Pons (tissue), 1 donor: ENCODE results near the gene TOB2.
"Not testable (repeated sequence)": the region's sequence is repeated elsewhere in the genome, so short reads cannot be mapped to it uniquely, and the experiment has no call there.

Experiments used
- DNase-seq: peaks from one replicate; pipeline ENCODE4 v3.0.0-alpha.2; 2016; ENCODE audit warnings: low spot score

Gene TOB2

DNA sequence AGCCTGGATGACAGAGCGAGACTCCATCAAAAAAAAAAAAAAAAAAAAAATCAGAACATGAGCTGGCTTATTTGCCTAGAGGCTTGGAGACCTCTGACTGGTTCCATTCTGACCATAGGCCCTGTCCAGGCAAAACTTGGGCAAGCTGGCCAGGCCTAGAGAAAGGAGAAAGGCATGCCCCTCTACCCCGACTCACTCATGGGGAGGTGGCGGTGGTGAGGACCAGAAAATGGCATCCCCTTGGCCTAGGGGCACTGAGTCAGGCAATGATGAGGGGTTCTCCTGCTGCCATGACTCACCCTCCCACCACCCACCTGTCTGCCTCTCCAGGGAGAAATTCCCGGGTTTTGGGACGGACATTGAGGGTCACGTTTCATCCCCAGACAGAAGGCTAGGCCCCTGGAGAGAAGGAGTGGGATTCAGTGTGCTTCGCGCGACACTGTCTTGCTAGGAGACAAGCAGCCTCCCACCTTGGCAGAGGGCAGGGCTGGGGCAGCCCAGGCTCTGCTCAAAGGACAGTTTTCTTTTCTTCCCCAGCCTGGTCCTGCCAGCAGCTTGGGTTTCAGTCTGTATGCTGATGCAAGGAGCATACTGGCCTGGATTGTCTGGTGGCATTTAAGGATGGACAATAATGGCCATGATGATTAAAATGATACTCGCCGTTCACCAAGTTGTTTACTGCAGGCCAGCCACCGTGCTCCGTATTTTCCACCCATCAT lies 17.2 kb downstream of the TOB2 start:
- peak; percentile 52 for DNase-seq

DNA sequence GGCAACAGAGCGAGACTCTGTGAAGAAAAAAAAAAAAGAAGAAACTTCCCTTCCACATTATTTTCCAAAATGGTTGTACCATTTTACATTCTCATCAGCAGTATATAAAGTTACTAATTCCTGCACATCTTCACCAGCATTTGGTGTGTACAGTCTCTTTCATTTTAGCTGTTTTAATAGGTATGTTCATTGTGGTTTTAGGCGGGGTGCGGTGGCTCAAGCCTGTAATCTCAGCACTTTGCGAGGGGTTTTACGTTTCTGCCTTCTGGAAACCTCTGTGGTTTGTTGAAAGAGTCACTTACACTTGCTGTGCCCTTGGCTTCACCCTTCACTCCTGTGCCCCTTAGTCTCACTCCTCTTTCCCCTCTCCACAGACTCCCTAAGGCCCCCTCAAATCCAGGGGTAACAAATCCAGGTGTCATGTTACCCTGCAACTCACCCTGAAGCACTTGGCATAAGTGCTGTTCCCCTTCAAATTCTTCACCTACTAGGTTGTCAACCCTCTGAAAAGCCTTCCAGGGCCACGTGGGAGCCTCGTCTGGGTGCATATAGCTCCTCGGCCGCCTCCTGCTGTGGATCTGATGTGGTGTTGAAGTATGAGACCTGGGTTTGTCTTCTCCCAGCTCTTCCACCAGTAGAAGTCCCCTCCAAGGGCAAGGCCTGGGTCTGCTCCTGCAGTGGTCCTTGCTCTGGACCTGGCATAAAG lies 20.8 kb downstream of the TOB2 start:
- DNase-seq: no peak

DNA sequence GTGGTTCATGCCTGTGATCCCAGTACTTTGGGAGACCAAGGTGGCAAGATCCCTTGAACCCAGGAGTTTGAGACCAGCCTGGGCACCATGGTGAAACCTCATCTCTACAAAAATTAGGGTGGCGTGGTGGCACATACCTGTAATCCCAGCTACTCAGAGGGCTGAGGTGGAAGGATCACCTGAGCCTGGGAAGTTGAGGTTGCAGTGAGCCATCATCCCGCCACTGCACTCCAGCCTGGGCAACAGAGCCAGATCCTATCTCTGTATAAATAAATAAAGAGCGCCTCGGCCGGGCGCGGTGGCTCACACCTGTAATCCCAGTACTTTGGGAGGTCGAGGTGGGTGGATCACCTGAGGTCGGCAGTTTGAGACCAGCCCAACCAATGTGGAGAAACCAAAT lies 27.9 kb downstream of the TOB2 start:
- DNase-seq: no peak

DNA sequence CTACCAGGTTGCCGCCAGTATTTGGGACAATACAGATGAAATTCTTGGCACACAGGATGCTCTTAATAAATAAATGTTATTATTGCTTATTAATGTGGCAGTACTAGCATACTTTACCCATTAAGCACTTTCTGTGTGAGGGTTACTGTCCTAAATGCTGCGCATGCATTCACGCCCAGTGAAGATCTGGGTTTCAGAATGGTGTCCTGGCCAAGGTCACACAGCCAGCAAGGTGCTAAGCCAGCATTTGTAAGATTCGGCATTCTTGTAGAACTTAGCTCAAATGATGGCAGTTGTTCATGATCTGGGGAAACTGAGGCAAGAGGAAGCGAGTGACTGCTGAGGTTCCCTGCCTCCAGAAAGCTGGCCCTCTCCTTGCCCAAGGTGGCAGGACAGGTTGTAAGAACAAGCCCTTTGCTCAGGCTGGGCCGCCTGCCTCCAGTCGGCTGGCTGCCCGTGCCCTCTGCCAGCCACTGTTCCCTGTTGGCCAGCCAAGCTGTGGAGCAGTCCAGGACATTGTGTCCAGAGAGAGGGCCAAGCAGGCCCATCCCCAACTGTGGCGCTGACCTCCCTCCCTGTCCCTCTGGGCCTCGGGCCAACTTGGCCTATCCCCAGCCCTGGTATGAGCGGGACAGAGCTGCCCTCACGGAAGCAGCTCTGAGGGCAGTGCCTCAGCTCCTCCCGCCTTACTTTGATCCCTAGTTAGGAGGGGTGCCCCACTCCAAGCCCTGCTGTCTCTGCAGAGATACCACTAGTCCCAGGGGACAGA lies 28.8 kb downstream of the TOB2 start:
- peak; percentile 99 for DNase-seq

DNA sequence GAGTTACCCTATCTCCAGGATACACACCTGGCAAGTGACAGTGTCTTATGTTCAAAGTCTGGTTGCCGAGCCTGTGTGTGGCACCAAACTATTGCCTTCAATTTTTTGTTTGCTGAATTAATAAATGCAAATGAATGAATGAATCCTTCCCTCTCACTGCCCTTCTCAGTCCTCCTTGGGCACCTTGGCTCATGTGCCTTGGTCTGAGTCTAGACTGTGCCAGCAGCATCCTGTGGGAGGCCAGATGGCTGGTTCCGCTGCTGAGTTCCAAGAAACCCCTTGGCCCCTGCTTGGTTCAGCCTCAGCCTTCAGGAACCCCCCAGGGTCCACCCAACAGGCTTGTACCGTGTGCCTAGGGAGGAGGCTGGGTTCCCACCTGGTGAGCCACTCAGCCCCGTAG lies 31.0 kb downstream of the TOB2 start:
- no peak for DNase-seq

DNA sequence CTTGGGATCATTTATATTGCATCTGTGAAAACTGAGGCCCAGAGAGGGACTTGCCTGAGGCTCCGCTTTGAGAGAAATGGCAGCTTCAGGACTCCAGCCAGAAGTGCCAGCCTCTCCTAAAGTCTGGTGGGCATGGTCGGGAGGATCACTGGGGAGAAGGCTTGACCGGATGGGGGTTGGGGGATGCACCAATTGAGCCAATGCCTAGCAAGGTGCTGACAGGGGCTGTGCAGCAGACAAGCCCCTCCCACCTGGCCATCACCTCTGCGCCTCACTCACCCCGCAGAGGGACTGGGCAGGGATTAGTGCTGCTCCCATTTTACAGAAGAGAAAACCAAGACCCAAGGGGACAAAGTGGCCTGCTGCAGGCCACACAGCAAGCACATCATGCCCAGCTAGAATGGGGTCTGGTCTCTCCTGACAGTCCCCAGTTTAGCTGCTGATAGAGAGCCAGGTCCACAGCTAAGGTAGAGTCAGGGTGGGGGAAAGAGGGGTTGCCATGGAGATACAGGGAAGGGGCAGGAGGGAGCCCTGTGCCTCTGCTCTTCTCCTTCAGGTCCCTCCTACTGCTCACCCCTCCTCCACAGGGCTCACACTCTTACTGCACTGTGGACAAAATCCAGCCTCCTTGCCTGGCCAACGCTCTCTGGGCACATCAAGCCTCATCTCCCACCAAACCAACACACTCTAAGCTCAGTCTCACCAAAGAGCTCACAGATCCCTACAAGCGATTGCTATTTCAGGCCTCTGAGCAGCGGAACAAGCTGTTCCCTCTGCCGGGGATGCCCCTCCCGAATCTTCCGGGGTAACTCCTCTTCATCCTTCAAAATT lies 35.4 kb downstream of the TOB2 start:
- DNase-seq: no peak

DNA sequence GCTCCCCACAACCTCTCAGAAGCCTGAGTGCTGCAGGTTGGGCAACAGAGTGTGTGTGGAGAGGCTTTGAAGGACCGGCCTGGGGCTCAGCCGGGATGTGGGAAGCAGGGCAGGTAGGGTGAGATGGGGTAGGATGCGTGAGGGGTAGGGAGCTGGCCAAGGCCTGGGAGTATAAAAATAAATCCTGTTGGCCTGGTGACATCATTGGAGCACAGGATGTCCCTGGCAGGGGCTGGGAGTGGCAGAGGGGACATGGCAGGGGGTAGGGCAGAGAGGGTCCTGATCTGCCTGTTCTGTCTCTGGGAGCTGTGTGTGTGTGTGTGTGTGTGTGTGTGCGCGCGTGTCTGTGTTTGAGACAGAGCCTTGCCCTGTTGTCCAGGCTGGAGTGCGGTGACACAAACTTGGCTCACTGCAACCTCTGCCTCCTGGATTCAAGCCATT lies 36.3 kb downstream of the TOB2 start:
- DNase-seq: no peak

DNA sequence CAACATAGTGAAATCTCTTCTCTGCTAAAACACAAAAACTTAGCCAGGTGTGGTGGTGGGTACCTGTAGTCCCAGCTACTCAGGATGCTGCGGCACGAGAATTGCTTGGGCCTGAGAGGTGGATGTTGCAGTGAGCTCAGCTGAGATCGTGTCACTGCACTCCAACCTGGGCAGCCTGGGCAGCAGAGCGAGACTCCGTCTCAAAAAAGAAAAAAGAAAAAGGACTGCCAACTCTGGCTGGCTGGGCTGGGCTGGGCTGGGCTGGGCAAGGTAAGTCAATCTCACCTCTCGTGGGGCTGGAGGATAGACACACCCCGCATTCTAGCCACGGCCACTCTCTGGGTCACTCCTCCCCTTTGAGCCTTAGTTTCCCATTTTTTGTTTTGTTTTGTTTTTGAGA lies 37.9 kb downstream of the TOB2 start:
- DNase-seq: no peak

DNA sequence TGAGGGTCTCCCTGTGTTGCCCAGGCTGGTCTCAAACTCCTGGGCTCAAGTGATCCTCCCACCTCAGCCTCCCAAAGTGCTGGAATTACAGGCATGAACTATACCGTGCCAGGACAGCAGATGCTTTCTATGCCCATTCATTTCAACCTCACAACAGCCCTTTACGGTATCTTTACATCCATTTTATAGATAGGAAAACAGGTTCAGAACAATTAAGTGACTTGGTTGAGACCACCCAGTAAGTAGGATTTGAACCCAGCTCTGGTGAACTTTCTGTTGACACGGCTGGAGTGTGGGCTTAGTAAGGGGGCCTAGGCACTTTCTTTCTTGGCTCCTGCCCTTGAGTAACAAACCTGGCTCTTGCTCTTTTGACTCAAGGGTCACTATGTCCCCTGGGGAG lies 39.2 kb downstream of the TOB2 start:
- no peak for DNase-seq

DNA sequence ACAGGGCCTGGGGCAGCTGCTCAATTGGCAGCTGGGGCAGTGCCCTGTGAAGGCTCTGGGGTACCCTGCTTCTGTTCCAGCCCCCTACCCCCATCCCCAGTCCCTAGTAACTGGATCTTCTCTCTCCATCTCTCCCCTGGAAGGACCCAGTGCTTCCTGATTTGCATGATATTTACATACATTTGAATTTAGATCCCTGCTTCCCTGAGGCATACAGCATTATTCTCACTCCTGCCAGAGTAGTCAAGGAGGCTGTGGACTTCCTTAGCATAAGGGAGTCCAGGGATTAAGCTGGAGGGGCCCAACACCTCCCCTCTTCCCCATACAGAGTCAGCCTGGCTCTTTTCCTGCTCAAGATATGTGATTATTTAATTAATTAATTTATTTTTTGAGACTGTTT lies 40.2 kb downstream of the TOB2 start:
- no peak for DNase-seq

DNA sequence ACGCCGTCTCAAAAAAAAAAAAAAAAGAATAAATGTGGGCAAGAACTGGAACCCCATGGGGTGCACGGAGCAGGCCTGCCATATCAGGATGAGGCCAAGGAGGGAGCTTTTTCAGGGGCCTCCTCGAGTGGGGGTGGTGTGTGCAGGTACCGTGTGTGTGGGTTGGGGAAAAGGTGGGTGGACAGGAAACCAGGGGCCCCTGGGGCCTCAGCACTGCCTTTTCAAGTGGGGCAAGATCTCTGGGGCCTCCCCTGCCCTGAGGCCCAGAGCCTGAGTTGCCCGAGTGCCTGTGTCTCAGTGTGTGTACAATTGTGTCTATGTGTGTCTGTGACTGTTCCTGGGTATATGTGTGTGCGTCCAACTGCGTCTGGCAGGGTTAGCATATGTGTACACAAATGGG lies 41.0 kb downstream of the TOB2 start:
- no peak for DNase-seq

DNA sequence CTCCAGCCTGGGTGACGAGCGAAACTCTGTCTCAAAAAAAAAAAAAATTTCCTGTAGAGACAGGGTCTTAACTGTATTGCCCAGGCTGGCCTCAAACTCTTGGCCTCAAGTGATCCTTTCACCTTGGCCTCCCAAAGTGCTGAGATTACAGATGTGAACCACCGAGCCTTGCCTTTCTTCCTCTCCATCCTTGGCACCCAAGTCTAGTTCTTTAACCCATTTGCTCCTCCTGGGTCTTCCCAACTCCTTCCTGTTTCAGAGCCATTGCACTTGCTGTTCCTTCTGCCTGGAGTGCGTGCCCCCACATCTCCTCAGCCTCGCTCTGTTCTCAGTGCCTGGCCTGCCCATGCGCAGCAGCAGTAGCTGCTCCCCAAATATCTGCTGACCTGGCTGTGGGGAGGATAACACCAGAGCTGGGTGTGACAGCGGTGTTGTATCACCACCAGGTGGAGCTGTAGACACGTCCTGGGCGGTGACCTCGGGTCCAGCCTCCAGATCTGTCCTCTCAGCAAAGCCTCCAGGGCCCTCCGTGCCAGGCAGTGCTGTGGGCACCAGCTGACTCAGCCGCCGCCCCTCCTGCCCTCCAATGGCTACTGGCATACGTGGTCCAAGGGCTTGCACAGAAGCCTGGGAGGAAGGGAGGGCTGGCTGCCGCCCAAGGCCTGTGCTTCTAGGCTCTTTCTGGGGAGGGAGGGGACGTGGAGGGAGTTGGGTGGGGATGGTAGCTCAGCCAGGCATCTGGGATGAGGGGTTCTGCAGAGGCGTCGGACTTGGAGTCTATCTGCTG lies 42.9 kb downstream of the TOB2 start:
- peak; percentile 98 for DNase-seq

DNA sequence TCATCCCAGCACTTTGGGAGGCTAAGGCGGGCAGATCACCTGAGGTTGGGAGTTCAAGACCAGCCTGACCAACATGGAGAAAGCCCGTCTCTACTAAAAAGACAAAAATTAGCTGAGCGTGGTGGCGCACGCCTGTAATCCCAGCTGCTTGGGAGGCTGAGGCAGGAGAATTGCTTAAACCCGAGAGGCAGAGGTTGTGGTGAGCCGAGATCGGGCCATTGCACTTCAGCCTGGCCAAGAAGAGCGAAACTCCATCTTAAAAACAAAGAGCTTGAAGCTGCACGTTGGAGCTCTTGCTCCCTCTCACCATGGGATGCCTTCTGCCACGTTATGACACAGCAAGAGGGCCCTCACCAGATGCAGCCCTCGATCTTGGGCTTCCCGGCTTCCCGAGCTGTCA lies 43.8 kb downstream of the TOB2 start:
- DNase-seq: not testable (repeated sequence)

DNA sequence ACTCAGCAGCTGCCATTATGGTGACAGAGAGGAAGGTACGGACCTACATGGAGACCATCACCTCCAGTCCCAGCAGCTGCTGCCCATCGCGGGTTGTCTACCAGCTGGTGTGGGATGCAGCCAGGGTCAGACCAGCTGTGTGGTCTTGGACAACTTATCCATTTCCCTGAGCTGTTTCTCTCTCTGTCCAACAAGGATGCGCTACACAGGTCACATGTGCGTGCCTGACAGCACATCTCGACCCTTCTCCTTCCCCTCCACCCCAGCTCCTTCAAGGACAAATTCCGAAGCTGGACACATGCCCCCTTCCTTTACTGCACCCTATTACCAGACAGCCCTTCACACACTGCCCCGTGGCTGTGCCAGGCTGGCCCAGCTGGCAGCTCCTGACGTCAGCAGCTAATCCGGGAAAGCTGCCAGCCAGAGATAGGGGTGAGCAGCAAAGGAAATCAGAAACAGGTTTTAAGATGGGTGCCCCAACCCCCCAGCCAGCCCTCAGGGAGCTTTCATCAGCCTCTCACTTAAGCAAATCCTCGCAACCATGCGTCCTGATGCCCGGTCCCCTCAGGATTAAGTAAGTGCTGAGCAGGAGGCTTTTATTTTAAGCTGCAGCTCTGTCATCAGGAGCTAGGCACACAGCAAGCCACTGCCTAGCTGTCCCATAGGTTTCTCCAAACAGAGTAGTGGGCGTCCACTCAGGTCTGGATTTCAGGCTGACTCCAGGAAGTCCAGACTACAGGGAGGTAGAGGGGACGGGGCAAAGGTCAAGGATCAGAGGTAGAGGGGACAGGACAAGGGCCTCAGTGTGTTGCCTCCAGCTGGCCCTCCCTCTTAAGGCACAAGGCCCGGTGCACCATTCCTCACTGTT lies 44.6 kb downstream of the TOB2 start:
- DNase-seq: peak; percentile 97

DNA sequence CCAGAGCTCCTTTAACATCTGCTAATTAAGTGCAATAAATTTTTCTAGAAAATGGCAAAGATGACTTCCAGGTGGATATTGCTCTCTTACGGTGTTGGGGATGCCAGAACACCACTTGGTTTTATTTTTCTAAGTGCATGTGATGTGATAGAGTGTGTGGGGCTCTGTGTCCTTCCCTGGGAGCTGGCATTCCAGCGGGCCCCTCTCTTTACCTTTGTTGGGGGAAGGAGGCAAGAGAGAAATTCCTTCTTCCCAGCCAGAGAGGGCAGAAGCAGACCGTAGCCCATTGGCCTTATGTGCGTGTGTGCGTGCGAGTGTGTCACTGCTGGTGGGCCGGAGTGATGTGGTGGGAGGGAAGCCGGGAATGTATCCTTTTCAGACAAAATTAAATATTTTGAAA lies 47.7 kb downstream of the TOB2 start:
- no peak for DNase-seq

DNA sequence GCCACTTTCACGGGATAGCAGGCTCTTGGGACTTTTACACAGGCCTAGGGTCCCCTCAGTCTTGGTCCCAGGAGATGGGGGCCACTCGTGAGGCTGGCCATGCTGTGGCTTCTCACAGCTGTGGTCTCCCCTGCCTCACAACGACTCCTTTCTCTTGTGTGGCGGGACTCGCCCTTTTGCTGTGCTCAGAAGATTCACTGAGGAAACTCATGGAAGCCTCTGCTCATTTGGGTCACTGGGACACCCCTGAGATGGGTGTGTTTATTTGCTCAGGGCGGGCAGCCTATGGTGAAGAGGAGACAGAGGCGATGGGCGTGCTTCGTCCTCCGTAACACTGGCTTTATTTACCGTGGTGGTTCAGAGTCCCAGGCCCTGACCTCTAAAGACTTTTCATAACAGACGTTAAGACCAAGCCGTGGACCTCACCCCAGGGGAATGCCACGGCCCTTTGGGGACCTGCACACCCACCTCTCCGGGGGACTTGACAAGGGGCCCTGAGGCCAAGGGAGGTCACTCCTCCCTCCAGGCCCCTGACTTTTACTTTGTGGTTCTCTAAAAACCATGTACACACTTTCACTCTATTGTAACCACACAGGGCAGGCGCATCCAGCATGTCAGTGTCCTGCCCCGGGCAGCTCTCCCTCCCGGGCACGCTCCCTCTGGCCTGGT lies 49.3 kb downstream of the TOB2 start:
- DNase-seq: no peak

DNA sequence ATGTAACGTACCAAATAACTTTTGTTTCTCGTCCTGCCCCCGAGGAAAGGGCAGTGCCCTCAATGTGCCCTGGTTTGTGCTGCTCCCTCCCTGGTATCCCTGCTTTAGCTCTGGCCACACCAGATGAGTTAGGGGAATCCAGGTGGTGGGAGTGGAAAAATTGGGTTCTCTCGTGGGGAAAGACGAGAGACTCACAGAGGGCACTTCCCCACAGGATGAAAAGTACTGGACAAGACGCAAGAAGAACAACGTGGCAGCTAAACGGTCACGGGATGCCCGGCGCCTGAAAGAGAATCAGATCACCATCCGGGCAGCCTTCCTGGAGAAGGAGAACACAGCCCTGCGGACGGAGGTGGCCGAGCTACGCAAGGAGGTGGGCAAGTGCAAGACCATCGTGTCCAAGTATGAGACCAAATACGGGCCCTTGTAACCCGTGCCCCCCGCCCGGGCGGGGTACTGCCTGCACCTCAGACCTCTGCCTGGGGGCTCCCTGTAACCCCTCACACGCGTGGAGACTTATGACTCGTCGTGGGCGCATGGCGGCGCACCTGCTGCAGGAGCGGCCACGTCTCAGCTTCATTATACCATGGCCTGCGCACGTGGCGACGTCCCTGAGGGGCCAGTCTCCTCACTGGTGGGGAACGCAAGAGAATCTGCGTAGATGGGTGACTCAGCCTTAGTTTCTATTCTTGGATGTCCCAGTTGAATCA lies 50.9 kb downstream of the TOB2 start:
- no peak for DNase-seq

DNA sequence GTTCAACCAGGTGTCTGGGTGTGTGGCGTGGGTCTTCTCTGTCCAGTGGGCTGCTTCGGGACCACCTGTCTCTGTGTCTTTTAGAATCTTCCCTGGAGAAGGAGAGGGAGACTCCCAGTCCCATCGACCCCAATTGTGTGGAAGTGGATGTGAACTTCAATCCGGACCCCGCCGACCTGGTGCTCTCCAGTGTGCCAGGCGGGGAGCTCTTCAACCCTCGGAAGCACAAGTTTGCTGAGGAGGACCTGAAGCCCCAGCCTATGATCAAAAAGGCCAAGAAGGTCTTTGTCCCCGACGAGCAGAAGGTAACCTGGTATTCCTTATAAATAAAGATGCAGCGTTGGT lies 52.6 kb downstream of the TOB2 start:
- DNase-seq: no peak

DNA sequence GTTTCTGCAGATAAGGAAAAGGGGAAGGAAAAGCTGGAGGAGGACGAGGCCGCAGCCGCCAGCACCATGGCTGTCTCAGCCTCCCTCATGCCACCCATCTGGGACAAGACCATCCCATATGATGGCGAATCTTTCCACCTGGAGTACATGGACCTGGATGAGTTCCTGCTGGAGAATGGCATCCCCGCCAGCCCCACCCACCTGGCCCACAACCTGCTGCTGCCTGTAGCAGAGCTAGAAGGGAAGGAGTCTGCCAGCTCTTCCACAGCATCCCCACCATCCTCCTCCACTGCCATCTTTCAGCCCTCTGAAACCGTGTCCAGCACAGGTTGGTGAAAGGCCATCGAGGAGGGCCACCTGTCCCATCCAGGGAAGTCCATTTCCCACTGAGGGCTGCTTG lies 59.3 kb downstream of the TOB2 start:
- no peak for DNase-seq
